Suprapubic skin (tissue), 4 donors: ENCODE results near the gene PDE9A.

Source experiments
- POLR2A ChIP-seq, 2 donors: fragments of 450-650 bp; IDR thresholded peaks; one replicate each; pipeline ENCODE4 v1.6.1; 2017; ENCODE audit warnings: antibody characterized with exemption in 2 of 2, mild to moderate bottlenecking in 2 of 2, moderate library complexity in 2 of 2
- POLR2AphosphoS5 ChIP-seq, 3 donors: sonication (generic); formaldehyde crosslinking; IDR thresholded peaks; one replicate each; pipeline ENCODE4 v1.6.1; 2017; ENCODE audit warnings: antibody characterized with exemption in 3 of 3

GRCh38 chr21:42746240-42746592, 92.8 kb downstream of the PDE9A start:
- TF ChIP-seq POLR2A (IDR thresholded peaks at IDR 0.05) (no peak), POLR2AphosphoS5 (IDR thresholded peaks at IDR 0.05) (no peak)
